Measurements from ENCODE around the gene TNIK.

TNIK gene

DNA sequence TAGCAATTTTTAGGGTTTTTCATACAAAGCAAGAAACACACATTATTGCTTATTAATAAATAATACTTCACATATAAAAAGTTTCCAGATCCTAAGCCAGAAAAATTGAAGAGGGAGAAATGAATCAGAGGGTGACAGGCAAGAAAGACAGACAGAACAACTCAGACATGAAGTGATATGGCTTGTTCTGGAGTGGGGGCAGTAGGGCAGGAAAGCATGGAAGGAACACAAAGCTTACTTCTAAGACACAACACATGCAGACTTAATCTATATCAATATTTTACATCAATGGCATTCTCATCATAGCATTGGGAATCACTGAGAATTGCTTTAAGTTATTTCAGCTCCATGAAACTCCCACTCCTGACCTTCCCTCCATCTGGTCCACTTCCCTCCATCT, 24.4 kb downstream of the TNIK start:
- Histone ChIP-seq H2BK120ac (ENCODE audit: low read depth, low read length) (no peak overlapping the region), H3K14ac (ENCODE audit: low read length in 2 of 2) (no peak overlapping the region), H3K4me2 (ENCODE audit: low read length, poor library complexity, severe bottlenecking) (no peak overlapping the region), H3K27ac (ENCODE audit: low read length, poor library complexity, severe bottlenecking) (no peak overlapping the region), H4K8ac (ENCODE audit: low read length) (no peak overlapping the region), H3K9ac (ENCODE audit: low read length) (no peak overlapping the region), H3K4me3 (ENCODE audit: insufficient read depth in 1 of 2, low read depth in 1 of 2, low read length in 2 of 2) (no peak overlapping the region), H3K79me1 (replicated peaks; ENCODE audit: low read length, poor library complexity, severe bottlenecking) (peaks cover 31% of the 10 kb centered on the region), H4K91ac (ENCODE audit: low read length) (no peak overlapping the region), H2BK15ac (ENCODE audit: low read depth, poor library complexity, severe bottlenecking) (no peak overlapping the region), H2AK5ac (ENCODE audit: low read length, severe bottlenecking) (no peak overlapping the region), H3K9me3 (ENCODE audit: control insufficient read depth, low read length) (no peaks in the 10 kb centered on the region), H2BK12ac (ENCODE audit: low read length in 2 of 2) (no peak overlapping the region), H3K18ac (ENCODE audit: low read depth in 1 of 2, low read length in 2 of 2) (no peak overlapping the region), H3K4me1 (ENCODE audit: control insufficient read depth, insufficient read depth, low read depth, low read length) (peaks cover 2% of the 10 kb centered on the region), H3K27me3 (ENCODE audit: control insufficient read depth in 1 of 2, insufficient read depth in 1 of 2, low read length in 2 of 2) (no peaks in the 10 kb centered on the region), H3K4ac (ENCODE audit: low read depth in 1 of 2, low read length in 2 of 2) (no peak overlapping the region), H2BK5ac (ENCODE audit: low read depth, low read length, poor library complexity, severe bottlenecking) (no peak overlapping the region), H2AFZ (ENCODE audit: low read depth, low read length) (no peak overlapping the region), H3K23ac (ENCODE audit: low read length in 2 of 2) (no peak overlapping the region), H3K36me3 (ENCODE audit: control insufficient read depth in 1 of 2, insufficient read depth in 2 of 2, low read depth in 1 of 2, low read length in 2 of 2) (peaks cover 0 to 2% of the 10 kb centered on the region in 2 experiments)
- DNase-seq, result no peak

GRCh38 chr3:171435143-171435542, 25.1 kb downstream of the TNIK start:
- Histone ChIP-seq H3K4me1 (ENCODE audit: control insufficient read depth, insufficient read depth, low read depth, low read length) (peaks cover 2% of the 10 kb centered on the region), H3K4ac (ENCODE audit: low read depth in 1 of 2, low read length in 2 of 2) (no peak overlapping the region), H2AFZ (ENCODE audit: low read depth, low read length) (no peak overlapping the region), H2AK5ac (ENCODE audit: low read length, severe bottlenecking) (no peak overlapping the region), H3K9ac (ENCODE audit: low read length) (no peak overlapping the region), H2BK15ac (ENCODE audit: low read depth, poor library complexity, severe bottlenecking) (no peak overlapping the region), H2BK5ac (ENCODE audit: low read depth, low read length, poor library complexity, severe bottlenecking) (no peak overlapping the region), H4K8ac (ENCODE audit: low read length) (no peak overlapping the region), H3K79me1 (replicated peaks; ENCODE audit: low read length, poor library complexity, severe bottlenecking) (peaks cover 29% of the 10 kb centered on the region), H2BK12ac (ENCODE audit: low read length in 2 of 2) (no peak overlapping the region), H3K4me2 (ENCODE audit: low read length, poor library complexity, severe bottlenecking) (no peak overlapping the region), H3K14ac (ENCODE audit: low read length in 2 of 2) (no peak overlapping the region), H4K91ac (ENCODE audit: low read length) (no peak overlapping the region), H3K36me3 (ENCODE audit: control insufficient read depth in 1 of 2, insufficient read depth in 2 of 2, low read depth in 1 of 2, low read length in 2 of 2) (peaks cover 0 to 2% of the 10 kb centered on the region in 2 experiments), H3K27me3 (ENCODE audit: control insufficient read depth in 1 of 2, insufficient read depth in 1 of 2, low read length in 2 of 2) (no peaks in the 10 kb centered on the region), H3K4me3 (ENCODE audit: insufficient read depth in 1 of 2, low read depth in 1 of 2, low read length in 2 of 2) (no peak overlapping the region), H3K27ac (ENCODE audit: low read length, poor library complexity, severe bottlenecking) (no peak overlapping the region), H3K9me3 (ENCODE audit: control insufficient read depth, low read length) (no peaks in the 10 kb centered on the region), H3K18ac (ENCODE audit: low read depth in 1 of 2, low read length in 2 of 2) (no peak overlapping the region), H2BK120ac (ENCODE audit: low read depth, low read length) (no peak overlapping the region), H3K23ac (ENCODE audit: low read length in 2 of 2) (no peak overlapping the region)
- 71% methylated on average over 1 of the region's 1 CpG for WGBS
- no peak for DNase-seq

- no peak overlapping the region for H3K14ac ChIP-seq (ENCODE audit: low read length in 2 of 2)
- no peak overlapping the region for H2AFZ ChIP-seq (ENCODE audit: low read depth, low read length)
- H3K23ac ChIP-seq (ENCODE audit: low read length in 2 of 2), result no peak overlapping the region
- peaks cover 29% of the 10 kb centered on the region for H3K79me1 ChIP-seq (replicated peaks; ENCODE audit: low read length, poor library complexity, severe bottlenecking)
- no peak overlapping the region for H4K91ac ChIP-seq (ENCODE audit: low read length)
- H4K8ac ChIP-seq (ENCODE audit: low read length), result no peak overlapping the region
- no peak overlapping the region for H3K4me2 ChIP-seq (ENCODE audit: low read length, poor library complexity, severe bottlenecking)
- H2BK15ac ChIP-seq (ENCODE audit: low read depth, poor library complexity, severe bottlenecking), result no peak overlapping the region
- no peak overlapping the region for H2AK5ac ChIP-seq (ENCODE audit: low read length, severe bottlenecking)
- DNase-seq, result no peak
- H3K4me3 ChIP-seq (ENCODE audit: insufficient read depth in 1 of 2, low read depth in 1 of 2, low read length in 2 of 2), result no peak overlapping the region
- no peaks in the 10 kb centered on the region for H3K9me3 ChIP-seq (ENCODE audit: control insufficient read depth, low read length)
- peaks cover 2% of the 10 kb centered on the region for H3K4me1 ChIP-seq (ENCODE audit: control insufficient read depth, insufficient read depth, low read depth, low read length)
- H3K27ac ChIP-seq (ENCODE audit: low read length, poor library complexity, severe bottlenecking), result no peak overlapping the region
- no peak overlapping the region for H2BK12ac ChIP-seq (ENCODE audit: low read length in 2 of 2)
- H2BK120ac ChIP-seq (ENCODE audit: low read depth, low read length), result no peak overlapping the region
- no peaks in the 10 kb centered on the region for H3K27me3 ChIP-seq (ENCODE audit: control insufficient read depth in 1 of 2, insufficient read depth in 1 of 2, low read length in 2 of 2)
- no peak overlapping the region for H3K9ac ChIP-seq (ENCODE audit: low read length)
- 80% methylated on average over 1 of the region's 1 CpG for WGBS
- H3K18ac ChIP-seq (ENCODE audit: low read depth in 1 of 2, low read length in 2 of 2), result no peak overlapping the region
- no peak overlapping the region for H3K4ac ChIP-seq (ENCODE audit: low read depth in 1 of 2, low read length in 2 of 2)
- no peaks in the 10 kb centered on the region for H3K36me3 ChIP-seq (ENCODE audit: control insufficient read depth in 1 of 2, insufficient read depth in 2 of 2, low read depth in 1 of 2, low read length in 2 of 2)
- H2BK5ac ChIP-seq (ENCODE audit: low read depth, low read length, poor library complexity, severe bottlenecking), result no peak overlapping the region
Measured at GRCh38 chr3:171432548-171432947, 27.7 kb downstream of the TNIK start.

DNA sequence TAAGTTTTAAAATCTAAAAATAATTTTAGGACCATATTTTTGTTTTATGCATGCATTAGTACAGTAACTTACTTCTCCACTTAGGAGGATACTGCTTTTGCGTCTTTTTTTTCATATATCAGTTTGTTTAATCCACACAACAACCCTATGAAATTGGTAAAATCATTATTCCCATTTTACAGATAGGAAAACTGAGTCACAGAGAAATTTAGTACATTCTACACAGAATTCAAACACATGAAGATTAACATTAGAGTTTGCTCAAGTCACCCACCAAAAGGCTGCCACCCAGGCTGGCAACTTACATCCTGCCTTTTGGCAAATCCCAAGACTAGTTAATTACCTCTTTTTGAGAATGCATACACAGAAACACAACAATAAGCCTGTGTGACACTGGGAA, 28.7 kb downstream of the TNIK start:
- no peak for DNase-seq
- H2AFZ ChIP-seq (ENCODE audit: low read depth, low read length), result no peak overlapping the region
- H3K18ac ChIP-seq (ENCODE audit: low read depth in 1 of 2, low read length in 2 of 2), result no peak overlapping the region
- no peak overlapping the region for H3K4me3 ChIP-seq (ENCODE audit: insufficient read depth in 1 of 2, low read depth in 1 of 2, low read length in 2 of 2)
- peaks cover 31% of the 10 kb centered on the region for H3K79me1 ChIP-seq (replicated peaks; ENCODE audit: low read length, poor library complexity, severe bottlenecking)
- no peak overlapping the region for H2BK15ac ChIP-seq (ENCODE audit: low read depth, poor library complexity, severe bottlenecking)
- H3K9me3 ChIP-seq (ENCODE audit: control insufficient read depth, low read length), result no peaks in the 10 kb centered on the region
- H3K4ac ChIP-seq (ENCODE audit: low read depth in 1 of 2, low read length in 2 of 2), result no peak overlapping the region
- H2BK12ac ChIP-seq (ENCODE audit: low read length in 2 of 2), result no peak overlapping the region
- WGBS, result 100% methylated on average over 1 of the region's 1 CpG
- no peak overlapping the region for H3K23ac ChIP-seq (ENCODE audit: low read length in 2 of 2)
- H3K4me1 ChIP-seq (ENCODE audit: control insufficient read depth, insufficient read depth, low read depth, low read length), result peaks cover 2% of the 10 kb centered on the region
- no peak overlapping the region for H4K91ac ChIP-seq (ENCODE audit: low read length)
- no peak overlapping the region for H3K9ac ChIP-seq (ENCODE audit: low read length)
- H3K14ac ChIP-seq (ENCODE audit: low read length in 2 of 2), result no peak overlapping the region
- no peak overlapping the region for H2BK5ac ChIP-seq (ENCODE audit: low read depth, low read length, poor library complexity, severe bottlenecking)
- no peak overlapping the region for H2AK5ac ChIP-seq (ENCODE audit: low read length, severe bottlenecking)
- no peak overlapping the region for H3K27ac ChIP-seq (ENCODE audit: low read length, poor library complexity, severe bottlenecking)
- H3K4me2 ChIP-seq (ENCODE audit: low read length, poor library complexity, severe bottlenecking), result no peak overlapping the region
- no peaks in the 10 kb centered on the region for H3K36me3 ChIP-seq (ENCODE audit: control insufficient read depth in 1 of 2, insufficient read depth in 2 of 2, low read depth in 1 of 2, low read length in 2 of 2)
- no peak overlapping the region for H4K8ac ChIP-seq (ENCODE audit: low read length)
- H2BK120ac ChIP-seq (ENCODE audit: low read depth, low read length), result no peak overlapping the region
- H3K27me3 ChIP-seq (ENCODE audit: control insufficient read depth in 1 of 2, insufficient read depth in 1 of 2, low read length in 2 of 2), result no peaks in the 10 kb centered on the region
